IMR-90 (cell line): ENCODE data around the gene SLC35E2B. TPM values are rescaled to one million over a fixed set of nuclear protein-coding genes. Genes with fewer than 3 reads are reported as not detected.

ENCODE experiments used
- ATAC-seq: fragments of 200-7000 bp; cut with Tn5 transposase; 2 replicates; pipeline ENCODE4 v1.9.1; 2020; ENCODE audit warnings: low read depth, mild to moderate bottlenecking, moderate library complexity
- BruUV-seq: library from RNA; stranded (reverse); fragments of 400-500 nt; replicated peaks from 2 replicates; lab custom pipeline; 2021; lab: Mats Ljungman, UMichigan
- CTCF ChIA-PET: fragments of 300-600 bp; formaldehyde crosslinking; extraction: SDS; loops from one replicate; lab custom pipeline; 2021; ENCODE audit warnings: antibody characterized with exemption; lab: Yijun Ruan, JAX
- POLR2A ChIA-PET: fragments of 300-600 bp; sonication (Branson Sonifier 250); formaldehyde crosslinking; loops from one replicate; lab custom pipeline; 2022; ENCODE audit warnings: antibody characterized with exemption; ENCODE audit not compliant: unreplicated experiment; lab: Charles Lee
- DNase-seq: peaks from one replicate; pipeline ENCODE4 v3.0.0; 2013
- H2AFZ ChIP-seq: replicated peaks from 2 replicates; pipeline ENCODE3; 2013; ENCODE audit warnings: low read length, mild to moderate bottlenecking; ENCODE audit not compliant: poor library complexity
- H2AK5ac ChIP-seq: 2 replicates; pipeline ENCODE4 v1.6.1; 2013; ENCODE audit warnings: low read depth, low read length, inconsistent platforms
- H2AK9ac ChIP-seq: replicated peaks from 2 replicates; pipeline ENCODE3; 2013; ENCODE audit warnings: mild to moderate bottlenecking, low read depth, low read length, moderate library complexity; ENCODE audit not compliant: poor library complexity
- H2BK120ac ChIP-seq: 2 replicates; pipeline ENCODE4 v1.6.1; 2013; ENCODE audit warnings: low read depth, low read length, inconsistent platforms
- H2BK15ac ChIP-seq: 3 replicates; pipeline ENCODE4 v1.6.1; 2013; ENCODE audit warnings: low read depth, low read length, inconsistent platforms
- H2BK20ac ChIP-seq: 2 replicates; pipeline ENCODE4 v1.6.1; 2013; ENCODE audit warnings: low read depth, mild to moderate bottlenecking, inconsistent platforms, low read length, moderate library complexity
- H2BK5ac ChIP-seq: 2 replicates; pipeline ENCODE4 v1.6.1; 2013; ENCODE audit warnings: mild to moderate bottlenecking, low read depth, low read length, inconsistent platforms; ENCODE audit not compliant: poor library complexity, severe bottlenecking
- H3K14ac ChIP-seq: replicated peaks from 2 replicates; pipeline ENCODE4 v1.6.1; 2013; ENCODE audit warnings: low read depth, low read length, inconsistent platforms
- H3K18ac ChIP-seq: 2 replicates; pipeline ENCODE4 v1.6.1; 2013; ENCODE audit warnings: low read depth, low read length, control low read depth
- H3K23ac ChIP-seq: 2 replicates; pipeline ENCODE4 v1.6.1; 2013; ENCODE audit warnings: low read depth, low read length, inconsistent platforms
- H3K27ac ChIP-seq: 2 replicates; pipeline ENCODE4 v1.5.1; 2013; ENCODE audit warnings: mild to moderate bottlenecking, control low read depth, low read length; ENCODE audit not compliant: insufficient read depth
- H3K27me3 ChIP-seq: 2 replicates; pipeline ENCODE4 v1.6.1; 2013; ENCODE audit warnings: low read length; ENCODE audit not compliant: control insufficient read depth, insufficient read depth
- H3K36me3 ChIP-seq: 2 replicates; pipeline ENCODE4 v1.6.1; 2013; ENCODE audit warnings: low read length, mixed read lengths; ENCODE audit not compliant: control insufficient read depth, insufficient read depth
- H3K4ac ChIP-seq: 2 replicates; pipeline ENCODE4 v1.6.1; 2013; ENCODE audit warnings: low read depth, low read length, inconsistent platforms
- H3K4me1 ChIP-seq: 2 replicates; pipeline ENCODE4 v1.6.1; 2013; ENCODE audit warnings: low read length, mixed read lengths; ENCODE audit not compliant: control insufficient read depth, insufficient read depth
- H3K4me2 ChIP-seq: 2 replicates; pipeline ENCODE4 v1.6.1; 2013; ENCODE audit warnings: low read depth, mild to moderate bottlenecking, control low read depth, low read length, moderate library complexity
- H3K4me3 ChIP-seq: 2 replicates; pipeline ENCODE4 v1.5.1; 2013; ENCODE audit warnings: low read depth, mild to moderate bottlenecking, control low read depth, low read length, moderate library complexity; ENCODE audit not compliant: insufficient read depth
- H3K56ac ChIP-seq: 2 replicates; pipeline ENCODE4 v1.6.1; 2013; ENCODE audit warnings: low read length, inconsistent platforms; ENCODE audit not compliant: insufficient read depth; ENCODE audit errors: extremely low read depth
- H3K79me1 ChIP-seq, 2 experiments: 2 replicates each; pipeline ENCODE4 v1.6.1; 2013; ENCODE audit warnings: low read length in 2 of 2, inconsistent platforms in 1 of 2, low read depth in 1 of 2
- H3K9ac ChIP-seq: 2 replicates; pipeline ENCODE4 v1.6.1; 2013; ENCODE audit warnings: low read depth, low read length, control low read depth
- H3K9me1 ChIP-seq: 2 replicates; pipeline ENCODE4 v1.6.1; 2013; ENCODE audit warnings: low read length, inconsistent platforms; ENCODE audit not compliant: insufficient read depth
- H3K9me3 ChIP-seq: 2 replicates; pipeline ENCODE4 v1.6.1; 2013; ENCODE audit warnings: low read length; ENCODE audit not compliant: control insufficient read depth, insufficient read depth
- H4K20me1 ChIP-seq: 2 replicates; pipeline ENCODE4 v1.6.1; 2013; ENCODE audit warnings: low read length, inconsistent platforms; ENCODE audit not compliant: insufficient read depth
- H4K5ac ChIP-seq: 2 replicates; pipeline ENCODE4 v1.6.1; 2013; ENCODE audit warnings: mild to moderate bottlenecking, low read depth, low read length, control low read depth
- H4K8ac ChIP-seq, 2 experiments: 2 replicates each; pipeline ENCODE4 v1.6.1; 2013; ENCODE audit warnings: low read depth in 2 of 2, low read length in 2 of 2, control low read depth in 1 of 2, inconsistent platforms in 1 of 2
- H4K91ac ChIP-seq: 2 replicates; pipeline ENCODE4 v1.6.1; 2013; ENCODE audit warnings: low read depth, low read length, inconsistent platforms; ENCODE audit not compliant: insufficient read depth
- CHD1 ChIP-seq: IDR thresholded peaks from 2 replicates; pipeline ENCODE4 v1.6.1; 2012; ENCODE audit warnings: low read depth, low read length, improper control_type of control experiment
- CTCF ChIP-seq: conservative IDR thresholded peaks from 2 replicates; pipeline ENCODE4 v1.5.1; 2012; ENCODE audit warnings: mild to moderate bottlenecking, low read depth, low read length, improper control_type of control experiment
- ELK1 ChIP-seq: fragments of 150-350 bp; IDR thresholded peaks from 2 replicates; pipeline ENCODE4 v1.6.1; 2016; ENCODE audit warnings: low read depth, mild to moderate bottlenecking, low read length, moderate library complexity, borderline replicate concordance
- FOS ChIP-seq: fragments of 150-350 bp; IDR thresholded peaks from 2 replicates; pipeline ENCODE4 v1.6.1; 2016; ENCODE audit warnings: low read depth, low read length
- MXI1 ChIP-seq: IDR thresholded peaks from 2 replicates; pipeline ENCODE4 v1.6.1; 2012; ENCODE audit warnings: low read depth, mild to moderate bottlenecking, low read length, moderate library complexity, borderline replicate concordance
- NFE2L2 ChIP-seq: fragments of 150-350 bp; IDR thresholded peaks from 2 replicates; pipeline ENCODE4 v1.6.1; 2016; ENCODE audit warnings: low read depth, mild to moderate bottlenecking, low read length
- POLR2A ChIP-seq: IDR thresholded peaks from 2 replicates; pipeline ENCODE4 v1.6.1; 2012; ENCODE audit warnings: mild to moderate bottlenecking, low read depth, low read length
- RAD21 ChIP-seq: IDR thresholded peaks from 2 replicates; pipeline ENCODE4 v1.6.1; 2012; ENCODE audit warnings: low read length, improper control_type of control experiment
- RFX5 ChIP-seq: IDR thresholded peaks from 2 replicates; pipeline ENCODE4 v1.8.0; 2012; ENCODE audit warnings: low read depth, mild to moderate bottlenecking, low read length, moderate library complexity
- USF2 ChIP-seq: fragments of 150-350 bp; IDR thresholded peaks from 2 replicates; pipeline ENCODE4 v1.6.1; 2017; ENCODE audit warnings: mild to moderate bottlenecking, antibody characterized with exemption, low read length, low read depth
- WGBS, 2 experiments: methylation state at CpG; one replicate each; pipeline versions ENCODE4 v1.1.5 to v1.1.7; 2013; ENCODE audit warnings: missing lambda C conversion rate in 2 of 2; ENCODE audit not compliant: insufficient read length in 1 of 2; ENCODE audit errors: extremely low coverage in 2 of 2; 5-methylcytosine and 5-hydroxymethylcytosine counted together
- dilution Hi-C: fragments of 300-500 bp; cut with HindIII; formaldehyde crosslinking; loops from one replicate; pipeline ENCODE4 v1.14.3; 2018; ENCODE audit warnings: low sequenced_read_pairs; ENCODE audit not compliant: unreplicated experiment
- in situ Hi-C: fragments of 300-500 bp; cut with MboI; formaldehyde crosslinking; loops from 3 replicates; pipeline ENCODE4 v1.14.3; 2019; ENCODE audit warnings: low sequenced_read_pairs, inconsistent platforms, mixed read lengths
- intact Hi-C: fragments of 100-400 bp; cut with micrococcal nuclease; formaldehyde crosslinking; loops from 2 replicates; pipeline ENCODE4 v1.10.0; 2022
- polyA plus RNA-seq, 3 experiments: library from polyadenylated mRNA; depleted of rRNA; stranded (reverse); fragments of >200 nt; gene quantifications; 2 replicates each; pipeline ENCODE4 v1.2.3, GENCODE V29; 2012; ENCODE audit warnings: low replicate concordance in 1 of 3
- total RNA-seq: library from RNA; depleted of rRNA; stranded (reverse); fragments of >200 nt; gene quantifications from 2 replicates; pipeline ENCODE4 v1.2.3, GENCODE V29; 2012

The SLC35E2B gene
- total and polyA plus RNA-seq, 2 of the 4 experiments (the other 2 are of a cell fraction): 14.9 to 30.2 TPM

GRCh38 chr1:1669468-1670440 is 22.8 kb downstream of the SLC35E2B start (continued):
- no peak for TF ChIP-seq USF2

- Histone ChIP-seq H3K56ac (no peak overlapping the region), H3K18ac (no peak overlapping the region), H2BK120ac (no peak overlapping the region), H3K4me3 (no peak overlapping the region), H2BK15ac (no peak overlapping the region), H2BK20ac (no peak overlapping the region), H2AK5ac (no peak overlapping the region), H3K14ac (no peak overlapping the region), H2AFZ (no peak overlapping the region), H3K4me2 (no peak overlapping the region), H4K5ac (no peak overlapping the region), H3K4me1 (peaks cover 6% of the 10 kb centered on the region), H3K36me3 (peaks cover 48% of the 10 kb centered on the region), H2AK9ac (no peak overlapping the region), H3K9ac (no peak overlapping the region), H4K20me1 (no peaks in the 10 kb centered on the region), H2BK5ac (no peak overlapping the region), H3K4ac (no peak overlapping the region), H4K91ac (no peak overlapping the region), H3K9me3 (no peaks in the 10 kb centered on the region), H3K79me1 (peaks cover 4 to 11% of the 10 kb centered on the region in 2 experiments; a peak in 1 of 4 replicates), H4K8ac (no peak overlapping the region), H3K27me3 (no peaks in the 10 kb centered on the region), H3K9me1 (no peaks in the 10 kb centered on the region; the same call in 1 of the 2 replicates), H3K27ac (no peak overlapping the region), H3K23ac (no peak overlapping the region)
- ATAC-seq (no peak), DNase-seq (no peak)
- dilution Hi-C loops: no loop called here
- in situ Hi-C loops: no loop called here
- 98% methylated on average over 10 of the region's 15 CpGs; no CpG with 5 or more reads in 1 of the 2 experiments for WGBS, 2 experiments
- ChIA-PET CTCF (interaction anchor here (0.5 kb wide), 1 partner anchor 110 kb away, joined by 6 read pairs; no protein-coding TSS in a partner anchor), POLR2A (no interaction called here)
- intact Hi-C loops: no loop called here
- BruUV-seq: no TSS peak
- no peak for TF ChIP-seq FOS
- TF ChIP-seq RFX5: no peak
- TF ChIP-seq MXI1: no peak
- TF ChIP-seq CHD1: no peak
- TF ChIP-seq USF2: no peak
- no peak for TF ChIP-seq ELK1
- no peak for TF ChIP-seq POLR2A
- no peak for TF ChIP-seq RAD21
- no peak for TF ChIP-seq NFE2L2
- TF ChIP-seq CTCF: no peak
Observed at GRCh38 chr1:1666526-1666925, 26.1 kb downstream of the SLC35E2B start.
